ENCODE data around the gene RABAC1. TPM values are rescaled to one million over a fixed set of nuclear protein-coding genes. Genes with fewer than 3 reads are reported as not detected.

The RABAC1 gene
- total RNA-seq, 4 donors from 2014 or later, result 138 to 359 (median 241) TPM

- WGBS, 2 donors, result 38 to 41% methylated on average over 10 to 12 of the region's 27 CpGs
- Histone ChIP-seq H3K4me3 (replicated peaks in 1 of 3) (no peak overlapping the region), H3K9me3 (no peaks in the 10 kb centered on the region), H3K4me1 (peaks cover 9 to 16% of the 10 kb centered on the region in 2 donors), H3K27ac (no peak overlapping the region), H3K27me3 (peaks cover 42% of the 10 kb centered on the region), H3K36me3 (no peaks in the 10 kb centered on the region)
- intact Hi-C loops (cut with DNase I), result no loop called here
- no peak for DNase-seq
- no peak for TF ChIP-seq POLR2A (IDR thresholded peaks at IDR 0.05)
- no peak for TF ChIP-seq CTCF (IDR thresholded peaks at IDR 0.05)
Observed at GRCh38 chr19:41926028-41926762, 32.9 kb downstream of the RABAC1 start.

- intact Hi-C loops (cut with DNase I), result no loop called here
- H3K27me3 ChIP-seq, result peaks cover 38% of the 10 kb centered on the region
- 42 to 53% methylated on average over 7 of the region's 7 CpGs for WGBS, 2 donors
Observed at GRCh38 chr19:41925208-41926003, 33.7 kb downstream of the RABAC1 start.

GRCh38 chr19:41924151-41925145 lies 34.7 kb downstream of the RABAC1 start:
- 45 to 46% methylated on average over 13 of the region's 13 CpGs for WGBS, 2 donors
- TF ChIP-seq POLR2A (IDR thresholded peaks at IDR 0.05) (no peak), CTCF (IDR thresholded peaks at IDR 0.05) (no peak)
- Histone ChIP-seq H3K36me3 (no peaks in the 10 kb centered on the region), H3K4me3 (replicated peaks in 1 of 3) (no peak overlapping the region), H3K27me3 (peaks cover 34% of the 10 kb centered on the region), H3K4me1 (peaks cover 9 to 16% of the 10 kb centered on the region in 2 donors), H3K27ac (no peak overlapping the region), H3K9me3 (no peaks in the 10 kb centered on the region)
- DNase-seq, result no peak
- intact Hi-C loops (cut with DNase I), result no loop called here

More at GRCh38 chr19:41925208-41926003, 33.7 kb downstream of the RABAC1 start:
- Histone ChIP-seq H3K9me3 (no peaks in the 10 kb centered on the region), H3K4me1 (peaks cover 9 to 16% of the 10 kb centered on the region in 2 donors), H3K27ac (no peak overlapping the region), H3K4me3 (replicated peaks in 1 of 3) (no peak overlapping the region), H3K36me3 (no peaks in the 10 kb centered on the region)
- TF ChIP-seq CTCF (IDR thresholded peaks at IDR 0.05) (no peak), POLR2A (IDR thresholded peaks at IDR 0.05) (no peak)
- no peak for DNase-seq

- no peak overlapping the region for H3K4me3 ChIP-seq (replicated peaks in 1 of 3)
- H3K4me1 ChIP-seq, result peaks cover 5 to 6% of the 10 kb centered on the region in 2 donors
- intact Hi-C loops (cut with DNase I), result no loop called here
- WGBS, 2 donors, result 27 to 40% methylated on average over 4 of the region's 6 CpGs
- DNase-seq, result no peak
- no peak for TF ChIP-seq POLR2A (IDR thresholded peaks at IDR 0.05)
- TF ChIP-seq CTCF (IDR thresholded peaks at IDR 0.05), result no peak
- H3K27ac ChIP-seq, result no peak overlapping the region
- H3K36me3 ChIP-seq, result no peaks in the 10 kb centered on the region
- peaks cover 23% of the 10 kb centered on the region for H3K27me3 ChIP-seq
- no peaks in the 10 kb centered on the region for H3K9me3 ChIP-seq
Observed at GRCh38 chr19:41923045-41923788, 35.9 kb downstream of the RABAC1 start.
